H9 (cell line): ENCODE data around the gene KRCC1. TPM values are rescaled to one million over a fixed set of nuclear protein-coding genes. Genes with fewer than 3 reads are reported as not detected.
A peak's percentile ranks its signal among the peaks of the same experiment; 100 is the strongest.

Source experiments
- DNase-seq: peaks from one replicate; pipeline ENCODE4 v3.0.0-alpha.2; 2017
- H2AFZ ChIP-seq: one replicate; pipeline ENCODE4 v1.6.1; 2013; ENCODE audit warnings: mild to moderate bottlenecking, low read length, control low read depth, moderate library complexity
- H2AK5ac ChIP-seq: 2 replicates; pipeline ENCODE4 v1.6.1; 2013; ENCODE audit warnings: low read length, control low read depth, mixed read lengths; ENCODE audit not compliant: insufficient read length
- H2BK120ac ChIP-seq: one replicate; pipeline ENCODE4 v1.6.1; 2013; ENCODE audit warnings: low read depth, mild to moderate bottlenecking, low read length, control low read depth, inconsistent platforms; ENCODE audit not compliant: poor library complexity, severe bottlenecking
- H2BK12ac ChIP-seq: 2 replicates; pipeline ENCODE4 v1.6.1; 2013; ENCODE audit warnings: low read length, control low read depth, mixed read lengths, low read depth; ENCODE audit not compliant: insufficient read length
- H2BK15ac ChIP-seq: 2 replicates; pipeline ENCODE4 v1.6.1; 2013; ENCODE audit warnings: low read depth, low read length, control low read depth
- H2BK20ac ChIP-seq: one replicate; pipeline ENCODE4 v1.6.1; 2013; ENCODE audit warnings: low read depth, mild to moderate bottlenecking, low read length, control low read depth, inconsistent platforms; ENCODE audit not compliant: poor library complexity, severe bottlenecking
- H2BK5ac ChIP-seq: 2 replicates; pipeline ENCODE4 v1.6.1; 2013; ENCODE audit warnings: low read length, control low read depth, mixed read lengths; ENCODE audit not compliant: insufficient read length
- H3K14ac ChIP-seq: 2 replicates; pipeline ENCODE4 v1.6.1; 2013; ENCODE audit warnings: low read length, control low read depth; ENCODE audit not compliant: insufficient read depth
- H3K18ac ChIP-seq: 2 replicates; pipeline ENCODE4 v1.6.1; 2013; ENCODE audit warnings: low read depth, mild to moderate bottlenecking, mixed read lengths, low read length, control low read depth; ENCODE audit not compliant: insufficient read length
- H3K23ac ChIP-seq: 2 replicates; pipeline ENCODE4 v1.6.1; 2013; ENCODE audit warnings: low read length, control low read depth, mixed read lengths, low read depth; ENCODE audit not compliant: insufficient read length
- H3K23me2 ChIP-seq: 2 replicates; pipeline ENCODE4 v1.6.1; 2013; ENCODE audit warnings: low read depth, mild to moderate bottlenecking, mixed read lengths, low read length, control low read depth; ENCODE audit not compliant: insufficient read length, poor library complexity, severe bottlenecking
- H3K27ac ChIP-seq: 2 replicates; pipeline ENCODE4 v1.5.1; 2013; ENCODE audit warnings: low read length, control low read depth, mixed read lengths, low read depth; ENCODE audit not compliant: insufficient read length
- H3K27me3 ChIP-seq: 2 replicates; pipeline ENCODE4 v1.6.1; 2013; ENCODE audit warnings: low read length, control low read depth, inconsistent platforms; ENCODE audit not compliant: insufficient read depth
- H3K4ac ChIP-seq: 2 replicates; pipeline ENCODE4 v1.6.1; 2013; ENCODE audit warnings: low read depth, mild to moderate bottlenecking, control low read depth, inconsistent platforms, low read length, moderate library complexity
- H3K4me1 ChIP-seq: 2 replicates; pipeline ENCODE4 v1.6.1; 2013; ENCODE audit warnings: low read length, control low read depth, inconsistent platforms; ENCODE audit not compliant: insufficient read depth
- H3K4me2 ChIP-seq: 2 replicates; pipeline ENCODE4 v1.6.1; 2013; ENCODE audit warnings: low read length, control low read depth, mixed read lengths; ENCODE audit not compliant: insufficient read length, insufficient read depth
- H3K56ac ChIP-seq: 2 replicates; pipeline ENCODE4 v1.6.1; 2013; ENCODE audit warnings: low read depth, mild to moderate bottlenecking, mixed read lengths, low read length, control low read depth; ENCODE audit not compliant: insufficient read length
- H3K79me1 ChIP-seq: 2 replicates; pipeline ENCODE4 v1.6.1; 2013; ENCODE audit warnings: low read depth, mild to moderate bottlenecking, moderate library complexity, low read length, control low read depth, inconsistent platforms; ENCODE audit not compliant: insufficient read depth, poor library complexity, severe bottlenecking
- H3K79me2 ChIP-seq: 2 replicates; pipeline ENCODE4 v1.6.1; 2013; ENCODE audit warnings: low read length, control low read depth, inconsistent platforms; ENCODE audit not compliant: insufficient read depth
- H3K9ac ChIP-seq: 2 replicates; pipeline ENCODE4 v1.6.1; 2013; ENCODE audit warnings: low read length, control low read depth, mixed read lengths; ENCODE audit not compliant: insufficient read length; ENCODE audit errors: extremely low read depth
- H3K9me3 ChIP-seq: one replicate; pipeline ENCODE4 v1.6.1; 2013; ENCODE audit warnings: low read depth, low read length, inconsistent platforms; ENCODE audit not compliant: control insufficient read depth
- H3T11ph ChIP-seq: one replicate; pipeline ENCODE4 v1.6.1; 2013; ENCODE audit warnings: mild to moderate bottlenecking, low read length, control low read depth, inconsistent platforms
- H4K20me1 ChIP-seq: one replicate; pipeline ENCODE4 v1.6.1; 2013; ENCODE audit not compliant: control insufficient read depth, insufficient read length, insufficient read depth
- H4K5ac ChIP-seq: 2 replicates; pipeline ENCODE4 v1.6.1; 2013; ENCODE audit warnings: low read depth, mild to moderate bottlenecking, mixed read lengths, low read length, control low read depth; ENCODE audit not compliant: insufficient read length
- H4K8ac ChIP-seq: replicated peaks from 2 replicates; pipeline ENCODE4 v1.6.1; 2013; ENCODE audit warnings: low read length, control low read depth, mixed read lengths, low read depth; ENCODE audit not compliant: insufficient read length
- H4K91ac ChIP-seq: 2 replicates; pipeline ENCODE4 v1.6.1; 2013; ENCODE audit warnings: low read depth, mild to moderate bottlenecking, moderate library complexity, mixed read lengths, low read length, control low read depth; ENCODE audit not compliant: insufficient read length
- H3K27ac Mint-ChIP-seq, 3 experiments: 2 replicates in 2 of 3; 3 replicates in 1 of 3; pipeline ENCODE4 v1.8.0; 2020 to 2021; ENCODE audit warnings: mixed read lengths in 3 of 3, mild to moderate bottlenecking in 1 of 3, moderate library complexity in 1 of 3
- H3K27me3 Mint-ChIP-seq: 2 replicates; pipeline ENCODE4 v1.8.0; 2021; ENCODE audit warnings: low read depth, mild to moderate bottlenecking, moderate library complexity, mixed read lengths
- H3K36me3 Mint-ChIP-seq, 3 experiments: 2 replicates in 2 of 3; 3 replicates in 1 of 3; pipeline ENCODE4 v1.8.0; 2020 to 2021; ENCODE audit warnings: low read depth in 3 of 3, mixed read lengths in 3 of 3; ENCODE audit not compliant: insufficient read depth in 1 of 3
- H3K4me1 Mint-ChIP-seq, 2 experiments: 2 replicates each; pipeline ENCODE4 v1.8.0; 2020; ENCODE audit warnings: mixed read lengths in 2 of 2
- H3K4me3 Mint-ChIP-seq, 2 experiments: 2 replicates in 1 of 2; 3 replicates in 1 of 2; pipeline ENCODE4 v1.8.0; 2020 to 2021; ENCODE audit warnings: mild to moderate bottlenecking in 2 of 2, mixed read lengths in 2 of 2, moderate library complexity in 1 of 2
- H3K9me3 Mint-ChIP-seq, 2 experiments: 2 replicates in 1 of 2; 3 replicates in 1 of 2; pipeline ENCODE4 v1.8.0; 2020; ENCODE audit warnings: mild to moderate bottlenecking in 2 of 2, mixed read lengths in 2 of 2, moderate library complexity in 1 of 2
- CTCF ChIP-seq: fragments of 200-600 bp; sonication (generic); conservative IDR thresholded peaks from 3 replicates; pipeline ENCODE4 v1.8.0; 2021; ENCODE audit warnings: antibody characterized with exemption, mild to moderate bottlenecking
- WGBS: extraction: QIAGEN DNeasy Blood & Tissue Kit; methylation state at CpG from one replicate; pipeline ENCODE4 v1.1.7; 2013; ENCODE audit warnings: missing lambda C conversion rate, low lambda C conversion rate, mixed read lengths; ENCODE audit not compliant: insufficient read length; ENCODE audit errors: extremely low coverage; 5-methylcytosine and 5-hydroxymethylcytosine counted together
- total RNA-seq: library from RNA; stranded (reverse); gene quantifications from 2 replicates; pipeline ENCODE4 v1.2.1, GENCODE V29; 2021

KRCC1 gene
- total RNA-seq, 1 experiment from 2014 or later: 8.2 TPM

- no peak overlapping the region for H2AFZ ChIP-seq
- no peak overlapping the region for H3K56ac ChIP-seq
- H3K18ac ChIP-seq: no peak overlapping the region
- H3K4ac ChIP-seq: no peak overlapping the region
- no peak overlapping the region for H4K5ac ChIP-seq
- H2BK20ac ChIP-seq: peak overlapping the region; percentile 3
- no peak overlapping the region for H2BK5ac ChIP-seq
- WGBS: no CpG with 5 or more reads among the region's 6 CpGs
- Mint-ChIP-seq H3K9me3 (no peaks in the 10 kb centered on the region), H3K4me3 (no peak overlapping the region; a peak in 1 of 5 replicates), H3K27ac (no peak overlapping the region), H3K36me3 (no peaks in the 10 kb centered on the region; a peak in 1 of 7 replicates), H3K27me3 (no peaks in the 10 kb centered on the region; the same call in 1 of the 2 replicates), H3K4me1 (peaks cover 25 to 35% of the 10 kb centered on the region in 2 experiments)
- no peak overlapping the region for H3T11ph ChIP-seq
- no peaks in the 10 kb centered on the region for H3K27me3 ChIP-seq
- no peak overlapping the region for H4K91ac ChIP-seq
- no peaks in the 10 kb centered on the region for H3K79me1 ChIP-seq
- no peak overlapping the region for H3K9ac ChIP-seq
- H3K4me1 ChIP-seq: no peaks in the 10 kb centered on the region; the same call in 1 of the 2 replicates
- H3K9me3 ChIP-seq: no peaks in the 10 kb centered on the region
- no peaks in the 10 kb centered on the region for H4K20me1 ChIP-seq
- H4K8ac ChIP-seq: no peak overlapping the region
- DNase-seq: peak; percentile 9
- no peak overlapping the region for H2BK15ac ChIP-seq
- H2BK12ac ChIP-seq: no peak overlapping the region
- no peak overlapping the region for H3K14ac ChIP-seq
- H3K79me2 ChIP-seq: no peaks in the 10 kb centered on the region
- H2AK5ac ChIP-seq: no peak overlapping the region
- no peak overlapping the region for H2BK120ac ChIP-seq
- no peak for TF ChIP-seq CTCF
- H3K27ac ChIP-seq: no peak overlapping the region
- H3K23me2 ChIP-seq: no peaks in the 10 kb centered on the region
- H3K4me2 ChIP-seq: no peak overlapping the region
- no peak overlapping the region for H3K23ac ChIP-seq
These were observed 49.8 kb downstream of the KRCC1 start for GRCh38 chr2:88005776-88006175.
